ENCODE data around the gene SH3PXD2A. TPM values are rescaled to one million over a fixed set of nuclear protein-coding genes. Genes with fewer than 3 reads are reported as not detected.

SH3PXD2A gene
- total and polyA plus RNA-seq, 2 experiments from 2014 or later: 1.8 to 5.0 TPM

GRCh38 chr10:103660364-103661197 lies 194.8 kb downstream of the SH3PXD2A start (continued):
- TF ChIP-seq ZNF462 (CRISPR knock-in tag; IDR thresholded peaks at IDR 0.05): no peak
- no peak for TF ChIP-seq EZH2 (IDR thresholded peaks at IDR 0.05; ENCODE audit: low read depth, unreplicated experiment)
- no peak for TF ChIP-seq ZNF114 (CRISPR knock-in tag; IDR thresholded peaks at IDR 0.05)
- TF ChIP-seq ZNF331 (CRISPR knock-in tag; IDR thresholded peaks at IDR 0.05; ENCODE audit: low read depth): no peak
- TF ChIP-seq CREB1 (CRISPR knock-in tag; IDR thresholded peaks at IDR 0.05; ENCODE audit: low read depth): no peak

DNA sequence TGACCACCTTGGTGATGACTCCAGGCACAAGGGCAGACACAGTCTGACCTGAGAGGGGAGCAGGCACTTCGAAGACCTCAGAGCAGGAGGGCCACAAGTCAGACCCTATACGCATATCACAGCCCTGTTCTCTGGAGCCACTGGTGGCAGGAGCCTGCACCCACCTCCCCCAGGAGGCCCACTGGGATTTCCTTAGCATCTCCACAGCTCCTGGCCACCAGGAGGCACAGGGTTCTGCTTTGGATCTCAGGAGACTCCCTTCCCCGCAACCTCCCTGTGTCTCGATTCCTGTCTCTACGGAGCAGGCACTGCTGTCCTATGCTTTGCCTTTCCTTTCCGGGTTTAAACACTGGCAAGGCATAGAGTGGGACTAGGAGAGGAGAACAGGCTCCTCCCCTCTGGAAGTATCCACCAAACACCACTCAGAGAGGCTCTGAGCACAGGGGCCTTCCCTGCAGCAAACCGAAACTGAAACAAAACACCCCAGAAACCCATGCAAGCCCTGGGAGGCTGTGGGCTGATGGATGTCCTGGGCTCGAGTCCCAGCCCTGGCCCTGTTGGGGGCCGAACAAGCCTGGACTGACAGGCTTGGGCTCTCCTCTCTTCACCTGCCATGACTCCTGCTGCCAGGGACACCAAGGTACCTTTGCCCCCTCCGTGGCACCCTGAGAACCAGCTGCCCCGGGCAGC lies 195.6 kb downstream of the SH3PXD2A start:
- Histone ChIP-seq H3K9me2 (ENCODE audit: insufficient read depth) (no peaks in the 10 kb centered on the region), H3K79me2 (replicated peaks; ENCODE audit: insufficient read depth) (no peaks in the 10 kb centered on the region), H2AFZ (no peak overlapping the region), H3K27me3 (ENCODE audit: insufficient read depth) (no peaks in the 10 kb centered on the region), H3K4me1 (ENCODE audit: insufficient read depth) (no peaks in the 10 kb centered on the region), H3K4me3 (no peak overlapping the region), H4K20me1 (replicated peaks; ENCODE audit: insufficient read depth) (no peaks in the 10 kb centered on the region), H3K27ac (ENCODE audit: low read depth) (no peak overlapping the region), H3K36me3 (ENCODE audit: insufficient read depth) (no peaks in the 10 kb centered on the region), H3F3A (replicated peaks; ENCODE audit: low read depth) (no peaks in the 10 kb centered on the region), H3K4me2 (no peak overlapping the region)
- Mint-ChIP-seq H3K27ac (no peak overlapping the region), H3K9me3 (no peaks in the 10 kb centered on the region), H3K4me1 (peaks cover 12% of the 10 kb centered on the region; the same call in 2 of the 3 replicates), H3K27me3 (ENCODE audit: insufficient read depth, low read depth, poor library complexity) (peaks cover 5% of the 10 kb centered on the region), H3K36me3 (ENCODE audit: low read depth) (peaks cover 24% of the 10 kb centered on the region), H3K4me3 (no peak overlapping the region)
- ATAC-seq (peak; percentile 54), DNase-seq (ENCODE audit: low spot score) (peak; percentile 37)
- TF ChIP-seq ZNF462 (CRISPR knock-in tag; IDR thresholded peaks at IDR 0.05): no peak
